Activated CD4-positive, alpha-beta T cell treated with anti-CD3 and anti-CD28 coated beads, Interleukin-2, amount 10 ng/mL, durations not matched to agents 24 days and 14 days (primary cell): ENCODE data around the gene ARL9. TPM values are rescaled to one million over a fixed set of nuclear protein-coding genes. Genes with fewer than 3 reads are reported as not detected.

Experiments used
- DNase-seq: peaks from one replicate; pipeline ENCODE4 v3.0.0; 2022
- H3K27ac Mint-ChIP-seq: one replicate; pipeline ENCODE4 v1.8.0; 2022; ENCODE audit warnings: mild to moderate bottlenecking, mixed read lengths
- H3K27me3 Mint-ChIP-seq: one replicate; pipeline ENCODE4 v1.8.0; 2022; ENCODE audit warnings: mixed read lengths
- H3K36me3 Mint-ChIP-seq: one replicate; pipeline ENCODE4 v1.8.0; 2022; ENCODE audit warnings: low read depth, mild to moderate bottlenecking, mixed read lengths
- H3K4me1 Mint-ChIP-seq: one replicate; pipeline ENCODE4 v1.8.0; 2021; ENCODE audit warnings: mixed read lengths
- H3K4me3 Mint-ChIP-seq: one replicate; pipeline ENCODE4 v1.8.0; 2022; ENCODE audit warnings: mild to moderate bottlenecking, moderate library complexity, mixed read lengths
- H3K9me3 Mint-ChIP-seq: one replicate; pipeline ENCODE4 v1.8.0; 2021; ENCODE audit warnings: mixed read lengths
- intact Hi-C: fragments of 100-400 bp; cut with micrococcal nuclease; formaldehyde crosslinking; loops from one replicate; pipeline ENCODE4 v1.15.1; 2023
- total RNA-seq: library from RNA; stranded (reverse); gene quantifications from 2 replicates; pipeline ENCODE4 v1.2.3, GENCODE V29; 2022

The ARL9 gene
- total RNA-seq, 1 donor from 2014 or later = not detected

DNA sequence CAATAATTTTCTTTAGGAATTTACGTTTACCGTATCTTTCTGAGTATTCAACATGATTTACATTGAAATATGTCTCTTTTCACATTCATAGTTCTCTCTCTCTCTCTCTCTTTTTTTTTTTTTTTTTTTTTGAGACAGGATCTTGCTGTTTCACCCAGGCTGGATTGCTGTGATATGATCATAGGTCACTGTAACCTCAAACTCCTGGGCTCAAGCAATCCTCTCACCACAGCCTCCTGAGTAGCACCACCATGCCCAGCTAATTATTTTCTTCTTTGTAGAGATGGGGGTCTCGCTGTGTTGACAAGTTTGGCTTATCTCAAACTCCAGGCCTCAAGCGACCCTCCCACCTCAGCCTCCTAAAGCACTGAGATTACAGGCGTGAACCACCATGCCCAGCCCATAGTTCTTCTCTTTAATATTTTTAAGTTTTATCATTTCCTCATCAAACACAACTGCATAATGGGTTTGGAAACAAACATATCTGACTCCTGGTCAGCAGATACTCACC lies 28.3 kb upstream of the ARL9 start:
- intact Hi-C loops = no loop called here
- Mint-ChIP-seq H3K27me3 (no peaks in the 10 kb centered on the region), H3K9me3 (no peaks in the 10 kb centered on the region), H3K27ac (no peak overlapping the region), H3K4me1 (peaks cover 4% of the 10 kb centered on the region), H3K36me3 (peaks cover 64% of the 10 kb centered on the region), H3K4me3 (no peak overlapping the region)
- no peak for DNase-seq

DNA sequence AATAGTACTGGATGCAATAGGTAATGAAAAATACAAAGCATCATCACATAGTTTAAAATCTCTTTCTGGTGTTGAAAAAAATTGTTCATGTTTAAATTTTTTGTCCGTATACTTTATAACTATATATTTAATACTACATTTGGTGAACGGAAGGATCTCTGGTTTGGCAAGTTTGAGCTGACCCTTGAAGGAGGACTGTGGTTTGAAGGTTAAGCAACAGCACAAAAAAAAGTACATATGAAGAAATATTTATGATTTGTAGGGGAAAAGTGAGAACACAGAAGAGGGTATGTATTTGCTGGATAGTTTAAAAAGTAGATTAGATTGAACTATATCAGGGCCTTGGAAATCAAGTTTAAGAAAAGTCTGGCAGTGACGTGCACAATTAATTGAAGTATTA lies 24.9 kb upstream of the ARL9 start:
- Mint-ChIP-seq H3K27me3 (no peaks in the 10 kb centered on the region), H3K4me1 (peaks cover 2% of the 10 kb centered on the region), H3K4me3 (no peak overlapping the region), H3K27ac (no peak overlapping the region), H3K36me3 (peaks cover 53% of the 10 kb centered on the region), H3K9me3 (no peaks in the 10 kb centered on the region)
- intact Hi-C loops = no loop called here
- no peak for DNase-seq

DNA sequence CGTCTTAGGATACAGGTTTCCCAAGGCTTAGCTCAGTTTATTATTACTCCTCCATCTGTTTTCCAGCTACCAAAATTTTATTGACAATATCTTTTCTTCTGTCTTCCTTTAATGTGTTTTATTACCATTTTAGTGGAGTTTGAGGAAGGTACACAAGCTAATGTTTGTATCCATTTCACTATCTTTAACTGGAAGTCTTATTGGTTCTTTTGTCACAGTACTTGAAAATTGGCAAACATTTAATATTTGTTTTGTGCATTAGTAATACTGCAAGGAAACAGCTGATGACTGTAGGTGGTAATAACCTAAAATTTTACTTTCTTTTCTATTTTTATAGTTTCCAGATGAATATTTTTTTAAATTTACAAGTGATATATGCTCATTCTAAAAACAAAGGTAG lies 9.3 kb upstream of the ARL9 start:
- no peaks in the 10 kb centered on the region for H3K27me3 Mint-ChIP-seq
- intact Hi-C loops = no loop called here
- no peak overlapping the region for H3K27ac Mint-ChIP-seq
- no peak overlapping the region for H3K4me3 Mint-ChIP-seq
- no peaks in the 10 kb centered on the region for H3K4me1 Mint-ChIP-seq
- no peaks in the 10 kb centered on the region for H3K9me3 Mint-ChIP-seq
- no peak for DNase-seq
- H3K36me3 Mint-ChIP-seq = peaks cover 60% of the 10 kb centered on the region

DNA sequence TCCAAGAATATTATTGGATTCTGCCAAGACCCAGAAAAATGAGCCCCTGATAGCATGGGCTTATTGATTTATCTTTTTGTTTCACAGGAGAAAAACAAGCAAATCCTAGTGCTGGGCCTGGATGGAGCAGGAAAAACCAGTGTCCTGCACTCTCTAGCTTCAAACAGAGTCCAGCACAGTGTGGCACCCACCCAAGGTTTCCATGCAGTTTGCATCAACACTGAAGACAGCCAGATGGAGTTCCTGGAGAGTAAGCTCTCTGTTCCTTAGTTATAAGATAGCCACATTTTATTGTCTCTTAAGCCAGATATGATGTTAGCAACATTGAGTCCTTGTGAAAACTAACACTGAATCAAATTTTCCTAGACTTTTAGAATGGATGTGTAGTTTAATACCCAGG lies 5.5 kb downstream of the ARL9 start:
- Mint-ChIP-seq H3K27me3 (peaks cover 25% of the 10 kb centered on the region), H3K9me3 (no peaks in the 10 kb centered on the region), H3K4me1 (peaks cover 3% of the 10 kb centered on the region), H3K4me3 (no peak overlapping the region), H3K27ac (no peak overlapping the region), H3K36me3 (no peaks in the 10 kb centered on the region)
- DNase-seq = no peak
- intact Hi-C loops = no loop called here

DNA sequence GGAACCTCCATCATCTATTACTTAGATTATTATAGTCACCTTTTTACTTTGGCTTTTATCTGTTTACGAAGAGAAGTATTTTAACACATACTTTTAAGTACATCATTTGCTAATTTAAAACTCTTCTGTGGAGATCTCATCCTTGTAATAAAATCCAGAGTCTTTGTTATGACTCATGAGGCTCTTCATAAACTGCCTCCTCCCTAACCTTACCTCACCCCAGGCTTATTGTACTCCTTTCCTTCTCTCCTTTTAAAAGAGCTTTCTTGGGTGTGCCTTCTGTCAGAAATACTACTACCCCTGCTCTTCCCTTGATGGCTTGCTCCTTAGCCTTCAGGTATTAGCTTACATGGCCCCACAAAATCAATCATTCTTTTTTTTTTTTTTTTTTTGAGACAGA lies 6.6 kb downstream of the ARL9 start:
- DNase-seq = no peak
- Mint-ChIP-seq H3K9me3 (no peaks in the 10 kb centered on the region), H3K4me1 (no peaks in the 10 kb centered on the region), H3K27me3 (peaks cover 18% of the 10 kb centered on the region), H3K4me3 (no peak overlapping the region), H3K36me3 (no peaks in the 10 kb centered on the region), H3K27ac (no peak overlapping the region)
- intact Hi-C loops = no loop called here

DNA sequence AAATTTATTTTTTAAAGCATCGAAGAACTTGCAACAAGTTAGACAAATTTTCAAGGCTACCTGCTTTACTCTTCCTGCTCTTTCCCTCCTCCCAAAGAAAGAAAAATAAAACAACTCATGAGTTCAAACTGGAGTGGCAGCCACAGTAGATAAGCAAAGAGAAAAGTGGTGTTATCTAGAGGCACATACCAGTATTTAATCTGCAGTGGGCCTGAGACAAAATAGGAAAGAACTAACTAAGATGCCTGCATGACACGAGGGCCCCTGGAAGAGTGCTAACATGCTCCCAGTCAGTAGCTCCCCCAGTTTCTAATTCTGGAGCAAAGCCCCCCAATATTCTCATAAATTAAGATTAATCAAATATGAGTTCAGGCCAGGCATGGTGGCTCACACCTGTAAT lies 7.9 kb downstream of the ARL9 start:
- no peaks in the 10 kb centered on the region for H3K4me1 Mint-ChIP-seq
- H3K27ac Mint-ChIP-seq = no peak overlapping the region
- H3K36me3 Mint-ChIP-seq = no peaks in the 10 kb centered on the region
- intact Hi-C loops = no loop called here
- H3K4me3 Mint-ChIP-seq = no peak overlapping the region
- DNase-seq = no peak
- peaks cover 23% of the 10 kb centered on the region for H3K27me3 Mint-ChIP-seq
- no peaks in the 10 kb centered on the region for H3K9me3 Mint-ChIP-seq

DNA sequence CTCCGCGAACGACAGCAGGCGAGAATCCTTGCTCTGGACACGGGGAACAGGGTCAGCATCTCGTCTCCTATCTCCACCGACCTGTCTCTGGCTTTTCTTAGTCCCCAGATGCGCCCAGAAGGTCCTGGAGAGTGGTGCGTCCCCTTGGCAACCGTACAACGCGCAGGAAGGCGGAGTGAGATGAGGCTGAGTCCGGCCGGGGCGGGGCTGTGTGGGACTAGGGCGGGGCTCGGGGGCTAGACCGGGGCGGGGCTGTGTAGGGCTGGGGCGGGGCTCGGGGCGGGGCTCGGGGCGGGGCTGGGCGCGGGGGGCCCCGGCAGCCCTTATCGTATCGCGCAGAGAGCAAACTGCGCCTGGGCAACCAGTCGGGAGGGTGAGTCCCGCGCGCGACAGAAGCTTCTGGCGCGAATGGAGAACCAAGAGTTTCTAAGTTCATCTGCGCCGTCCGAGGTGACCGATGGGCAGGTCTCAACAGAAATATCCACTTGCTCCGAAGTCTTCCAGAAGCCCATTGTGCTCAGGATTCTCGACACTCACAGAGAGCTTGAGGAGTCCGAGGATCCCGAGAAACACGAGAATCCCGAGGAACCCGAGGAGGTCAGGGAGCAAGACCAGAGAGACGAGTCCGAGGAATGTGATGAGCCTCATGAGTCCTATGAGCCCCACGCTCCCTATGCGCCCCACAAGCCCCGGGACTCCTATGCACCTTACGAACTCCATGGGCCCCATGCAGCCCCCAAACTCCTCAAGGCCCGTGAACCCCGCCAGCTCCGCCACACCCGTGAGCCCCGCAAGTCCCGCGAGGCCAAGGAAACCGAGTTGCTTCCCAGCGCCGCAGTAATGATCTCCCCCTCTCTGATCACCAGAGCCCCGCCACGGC lies 24.9 kb downstream of the ARL9 start:
- peak; percentile 92 for DNase-seq
- peaks cover 28% of the 10 kb centered on the region for H3K27me3 Mint-ChIP-seq
- H3K9me3 Mint-ChIP-seq = no peaks in the 10 kb centered on the region
- no peaks in the 10 kb centered on the region for H3K4me1 Mint-ChIP-seq
- no peaks in the 10 kb centered on the region for H3K36me3 Mint-ChIP-seq
- H3K4me3 Mint-ChIP-seq = no peak overlapping the region
- H3K27ac Mint-ChIP-seq = no peak overlapping the region
- intact Hi-C loops = loop anchor here (2.0 kb wide), 3 partner anchors 14 to 126 kb away; partner anchors contain the start of gene PPAT

DNA sequence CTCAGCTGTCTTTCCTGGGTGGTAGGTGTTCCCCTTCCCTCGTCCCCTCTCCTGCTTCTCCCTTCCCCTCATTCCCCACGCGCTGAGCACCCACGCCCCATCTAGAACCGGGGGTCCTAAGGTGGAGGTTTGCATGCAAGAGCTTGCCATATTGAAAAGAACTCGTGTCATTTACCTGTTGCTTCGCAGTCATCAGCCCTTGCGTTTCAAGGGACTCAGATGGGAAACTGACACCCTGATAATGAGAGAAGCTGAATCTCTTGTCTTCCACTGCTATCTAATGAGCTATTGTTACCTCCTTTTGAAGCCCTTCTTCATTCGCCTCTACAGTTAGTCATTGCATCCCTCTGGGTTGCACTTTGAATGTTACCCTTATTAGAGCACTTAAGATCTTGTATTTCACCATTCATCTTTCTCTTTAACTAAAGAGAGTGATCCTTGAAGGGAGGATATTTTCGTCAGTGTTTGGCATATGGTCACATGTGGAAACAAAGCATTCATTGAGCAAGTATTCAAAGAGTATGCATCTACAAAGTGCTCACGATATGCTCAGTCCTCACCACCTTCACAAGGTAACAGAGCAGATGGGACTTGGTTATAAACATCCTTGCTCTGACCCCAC lies 25.7 kb downstream of the ARL9 start:
- no peak for DNase-seq
- H3K4me3 Mint-ChIP-seq = no peak overlapping the region
- no peaks in the 10 kb centered on the region for H3K9me3 Mint-ChIP-seq
- no peaks in the 10 kb centered on the region for H3K36me3 Mint-ChIP-seq
- H3K27ac Mint-ChIP-seq = no peak overlapping the region
- intact Hi-C loops = loop anchor here (2.0 kb wide), 3 partner anchors 14 to 126 kb away; partner anchors contain the start of gene PPAT
- peaks cover 24% of the 10 kb centered on the region for H3K27me3 Mint-ChIP-seq
- H3K4me1 Mint-ChIP-seq = no peaks in the 10 kb centered on the region

DNA sequence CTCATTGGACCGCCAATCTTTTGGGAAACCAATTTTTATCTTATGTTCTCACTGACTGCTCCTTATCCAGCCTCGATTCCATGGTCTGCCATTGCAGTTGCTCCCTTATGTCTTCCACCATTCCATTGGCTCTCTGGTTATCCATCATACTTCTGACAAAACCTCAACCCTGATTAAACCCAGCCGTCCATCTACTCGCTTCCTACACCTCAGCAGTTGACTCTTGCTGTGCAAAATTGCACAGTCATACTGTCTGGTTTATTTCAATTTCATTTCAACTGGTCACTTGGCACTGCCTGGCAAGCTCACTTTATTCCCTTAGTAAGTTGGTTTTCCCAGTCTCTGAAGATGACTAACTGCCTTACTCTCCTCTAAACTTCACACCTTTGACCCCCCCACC lies 26.2 kb downstream of the ARL9 start:
- no peaks in the 10 kb centered on the region for H3K36me3 Mint-ChIP-seq
- no peak overlapping the region for H3K27ac Mint-ChIP-seq
- peaks cover 21% of the 10 kb centered on the region for H3K27me3 Mint-ChIP-seq
- no peaks in the 10 kb centered on the region for H3K4me1 Mint-ChIP-seq
- H3K9me3 Mint-ChIP-seq = no peaks in the 10 kb centered on the region
- H3K4me3 Mint-ChIP-seq = no peak overlapping the region
- DNase-seq = no peak
- intact Hi-C loops = loop anchor here (2.0 kb wide), 3 partner anchors 13 to 125 kb away; partner anchors contain the start of gene PPAT

DNA sequence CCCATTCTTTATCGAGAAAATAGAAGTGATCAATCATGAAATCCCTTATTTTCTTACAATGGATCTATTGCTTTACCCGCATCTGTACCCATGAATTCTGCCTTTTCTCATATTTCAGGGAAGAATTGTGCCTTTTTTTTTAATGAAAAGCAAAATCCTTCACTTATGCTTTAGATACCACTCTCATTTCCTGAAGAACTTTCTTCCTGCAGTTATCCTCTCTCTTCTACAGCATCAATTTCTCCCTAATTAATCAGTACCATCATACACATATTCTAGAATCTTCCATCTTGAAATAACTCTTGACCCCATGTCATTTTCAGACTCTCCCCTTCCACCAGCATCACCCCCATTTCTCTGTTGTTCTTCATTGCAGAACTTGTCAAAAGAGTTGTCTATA lies 26.6 kb downstream of the ARL9 start:
- DNase-seq = no peak
- peaks cover 19% of the 10 kb centered on the region for H3K27me3 Mint-ChIP-seq
- H3K9me3 Mint-ChIP-seq = no peaks in the 10 kb centered on the region
- intact Hi-C loops = no loop called here
- no peak overlapping the region for H3K4me3 Mint-ChIP-seq
- no peaks in the 10 kb centered on the region for H3K36me3 Mint-ChIP-seq
- no peak overlapping the region for H3K27ac Mint-ChIP-seq
- no peaks in the 10 kb centered on the region for H3K4me1 Mint-ChIP-seq

DNA sequence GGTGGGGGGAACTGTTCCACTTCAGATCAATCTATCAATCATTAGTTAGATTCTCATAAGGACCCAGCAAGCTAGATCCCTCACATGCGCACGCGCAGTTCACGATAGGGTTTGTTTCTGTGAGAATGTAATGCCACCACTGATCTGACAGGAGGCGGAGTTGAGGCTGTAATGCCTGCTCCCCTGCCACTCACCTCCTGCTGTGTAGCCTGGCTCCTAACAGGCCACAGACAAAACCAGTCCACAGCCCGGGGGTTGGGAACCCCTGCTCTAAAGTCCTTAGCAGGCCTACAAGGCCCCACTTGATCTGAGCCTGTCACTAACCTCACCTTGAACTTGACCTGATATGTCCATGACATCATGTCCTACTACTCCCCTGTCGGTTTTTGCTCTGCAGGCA lies 30.3 kb downstream of the ARL9 start:
- Mint-ChIP-seq H3K4me3 (no peak overlapping the region), H3K27ac (no peak overlapping the region), H3K27me3 (peaks cover 11% of the 10 kb centered on the region), H3K9me3 (no peaks in the 10 kb centered on the region), H3K4me1 (no peaks in the 10 kb centered on the region), H3K36me3 (no peaks in the 10 kb centered on the region)
- no peak for DNase-seq
- intact Hi-C loops = no loop called here

DNA sequence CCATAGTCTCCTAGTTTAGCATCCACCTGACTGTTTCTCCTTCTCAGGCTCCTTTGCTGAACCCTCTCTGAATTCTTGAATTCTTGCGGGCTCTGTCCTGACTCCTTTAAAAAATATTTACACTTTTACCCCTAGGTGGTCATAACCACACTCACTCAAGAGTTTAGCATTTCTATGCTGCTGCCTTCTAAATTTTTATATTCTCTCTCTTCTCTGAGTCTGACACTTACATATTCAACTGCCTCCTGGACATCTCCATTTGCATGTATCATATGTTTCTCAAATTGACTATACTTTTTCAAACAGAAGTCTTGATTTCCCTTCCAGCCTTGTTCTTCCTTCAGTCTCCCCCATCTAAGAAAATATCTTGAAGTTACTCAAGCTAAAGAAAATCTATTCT lies 31.6 kb downstream of the ARL9 start:
- Mint-ChIP-seq H3K27me3 (peaks cover 16% of the 10 kb centered on the region), H3K4me1 (no peaks in the 10 kb centered on the region), H3K36me3 (no peaks in the 10 kb centered on the region), H3K4me3 (no peak overlapping the region), H3K27ac (no peak overlapping the region), H3K9me3 (no peaks in the 10 kb centered on the region)
- intact Hi-C loops = no loop called here
- no peak for DNase-seq

DNA sequence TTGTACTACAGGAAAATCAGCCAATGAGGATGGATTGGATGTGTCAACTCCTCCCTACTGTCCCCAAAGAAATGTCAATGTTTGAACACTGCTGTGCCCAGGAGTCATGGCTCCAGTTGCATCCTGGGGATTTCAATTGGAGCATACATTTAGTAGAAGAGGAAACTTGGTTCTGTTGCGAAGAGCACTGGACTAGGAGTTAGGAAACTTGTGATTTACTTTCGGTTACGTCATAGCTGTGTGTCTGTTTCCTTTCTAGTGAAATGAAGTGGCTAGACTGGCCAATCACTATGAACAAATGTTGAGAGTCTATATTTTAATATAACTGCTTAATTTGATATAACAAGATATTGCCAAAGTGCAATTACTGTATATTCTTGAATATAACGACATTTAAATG lies 35.2 kb downstream of the ARL9 start:
- H3K27me3 Mint-ChIP-seq = peaks cover 21% of the 10 kb centered on the region
- H3K36me3 Mint-ChIP-seq = no peaks in the 10 kb centered on the region
- no peak overlapping the region for H3K4me3 Mint-ChIP-seq
- no peak overlapping the region for H3K27ac Mint-ChIP-seq
- H3K4me1 Mint-ChIP-seq = peaks cover 4% of the 10 kb centered on the region
- no peaks in the 10 kb centered on the region for H3K9me3 Mint-ChIP-seq
- intact Hi-C loops = loop anchor here (10.0 kb wide), 1 partner anchor 294 kb away; no protein-coding TSS in a partner anchor
- DNase-seq = no peak

DNA sequence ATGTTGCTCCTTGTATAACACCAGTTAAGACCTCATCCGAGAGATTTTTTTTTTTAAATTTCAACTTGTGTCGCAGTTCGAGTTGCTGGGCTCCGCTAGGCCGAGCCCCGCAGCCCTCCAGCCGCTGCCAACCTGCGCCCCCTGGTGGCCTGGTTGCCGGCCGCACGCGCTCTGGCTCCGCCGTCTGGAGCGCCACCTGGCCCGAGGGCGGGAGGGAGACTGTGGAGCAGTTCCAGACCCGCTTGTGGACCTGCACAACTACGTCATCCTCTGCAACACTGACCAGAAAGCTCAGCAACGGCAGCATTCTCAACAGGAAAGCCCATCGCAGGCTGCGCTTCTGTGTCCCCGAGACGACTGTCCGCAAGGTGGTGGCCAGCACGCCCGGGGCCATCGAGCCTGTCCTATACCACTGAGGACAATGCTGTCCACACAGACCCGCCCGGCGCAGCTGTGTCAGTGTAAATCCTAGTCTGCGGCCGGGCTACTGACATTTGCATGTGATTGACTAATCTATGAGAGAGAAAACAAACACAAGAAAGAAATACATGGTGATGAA lies 39.1 kb downstream of the ARL9 start:
- Mint-ChIP-seq H3K27ac (no peak overlapping the region), H3K4me3 (peak overlapping the region; percentile 77), H3K36me3 (no peaks in the 10 kb centered on the region), H3K9me3 (no peaks in the 10 kb centered on the region), H3K27me3 (peaks cover 18% of the 10 kb centered on the region), H3K4me1 (peaks cover 8% of the 10 kb centered on the region)
- peak; percentile 96 for DNase-seq
- intact Hi-C loops = loop anchor here (1.0 to 10.0 kb wide), 4 partner anchors 14 to 290 kb away; a partner anchor contains a TSS
